ENCODE data around the gene ESRRA.
"Not testable (repeated sequence)": the region's sequence is repeated elsewhere in the genome, so short reads cannot be mapped to it uniquely, and the experiment has no call there.

Gene ESRRA

DNA sequence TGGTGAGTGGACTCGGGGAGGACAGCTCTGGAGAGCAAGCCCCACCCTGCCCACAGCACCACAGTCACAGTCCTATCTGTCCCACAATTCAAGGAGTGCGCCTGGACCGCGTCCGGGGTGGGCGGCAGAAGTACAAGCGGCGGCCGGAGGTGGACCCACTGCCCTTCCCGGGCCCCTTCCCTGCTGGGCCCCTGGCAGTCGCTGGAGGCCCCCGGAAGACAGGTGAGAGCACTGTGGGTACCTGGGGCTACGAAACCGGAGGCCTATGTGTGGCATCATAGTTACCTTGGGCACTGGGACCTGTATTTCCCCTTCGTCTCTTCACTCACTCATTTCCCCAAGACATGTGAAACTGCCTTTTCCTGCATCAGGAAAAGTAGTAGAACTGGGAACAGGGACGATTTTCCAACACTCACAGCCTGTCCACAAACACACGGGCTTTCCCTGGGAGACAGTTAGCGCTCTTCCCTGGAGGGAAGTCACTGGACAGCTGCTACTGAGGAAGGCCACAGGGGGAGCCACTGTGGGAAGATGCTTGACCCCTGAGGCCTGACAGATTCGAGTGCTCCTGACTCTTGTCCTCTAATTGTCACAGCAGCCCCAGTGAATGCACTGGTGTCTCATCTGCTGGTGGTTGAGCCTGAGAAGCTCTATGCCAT lies 9.0 kb downstream of the ESRRA start:
- DNase-seq: no peak

- DNase-seq: no peak
Observed at GRCh38 chr11:64314805-64315561, 9.7 kb downstream of the ESRRA start.

DNA sequence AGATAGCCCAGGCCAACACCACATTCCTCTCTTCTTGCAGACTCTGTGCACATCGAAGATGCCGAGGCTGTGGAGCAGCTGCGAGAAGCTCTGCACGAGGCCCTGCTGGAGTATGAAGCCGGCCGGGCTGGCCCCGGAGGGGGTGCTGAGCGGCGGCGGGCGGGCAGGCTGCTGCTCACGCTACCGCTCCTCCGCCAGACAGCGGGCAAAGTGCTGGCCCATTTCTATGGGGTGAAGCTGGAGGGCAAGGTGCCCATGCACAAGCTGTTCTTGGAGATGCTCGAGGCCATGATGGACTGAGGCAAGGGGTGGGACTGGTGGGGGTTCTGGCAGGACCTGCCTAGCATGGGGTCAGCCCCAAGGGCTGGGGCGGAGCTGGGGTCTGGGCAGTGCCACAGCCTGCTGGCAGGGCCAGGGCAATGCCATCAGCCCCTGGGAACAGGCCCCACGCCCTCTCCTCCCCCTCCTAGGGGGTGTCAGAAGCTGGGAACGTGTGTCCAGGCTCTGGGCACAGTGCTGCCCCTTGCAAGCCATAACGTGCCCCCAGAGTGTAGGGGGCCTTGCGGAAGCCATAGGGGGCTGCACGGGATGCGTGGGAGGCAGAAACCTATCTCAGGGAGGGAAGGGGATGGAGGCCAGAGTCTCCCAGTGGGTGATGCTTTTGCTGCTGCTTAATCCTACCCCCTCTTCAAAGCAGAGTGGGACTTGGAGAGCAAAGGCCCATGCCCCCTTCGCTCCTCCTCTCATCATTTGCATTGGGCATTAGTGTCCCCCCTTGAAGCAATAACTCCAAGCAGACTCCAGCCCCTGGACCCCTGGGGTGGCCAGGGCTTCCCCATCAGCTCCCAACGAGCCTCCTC lies 10.6 kb downstream of the ESRRA start:
- DNase-seq: not testable (repeated sequence)

DNA sequence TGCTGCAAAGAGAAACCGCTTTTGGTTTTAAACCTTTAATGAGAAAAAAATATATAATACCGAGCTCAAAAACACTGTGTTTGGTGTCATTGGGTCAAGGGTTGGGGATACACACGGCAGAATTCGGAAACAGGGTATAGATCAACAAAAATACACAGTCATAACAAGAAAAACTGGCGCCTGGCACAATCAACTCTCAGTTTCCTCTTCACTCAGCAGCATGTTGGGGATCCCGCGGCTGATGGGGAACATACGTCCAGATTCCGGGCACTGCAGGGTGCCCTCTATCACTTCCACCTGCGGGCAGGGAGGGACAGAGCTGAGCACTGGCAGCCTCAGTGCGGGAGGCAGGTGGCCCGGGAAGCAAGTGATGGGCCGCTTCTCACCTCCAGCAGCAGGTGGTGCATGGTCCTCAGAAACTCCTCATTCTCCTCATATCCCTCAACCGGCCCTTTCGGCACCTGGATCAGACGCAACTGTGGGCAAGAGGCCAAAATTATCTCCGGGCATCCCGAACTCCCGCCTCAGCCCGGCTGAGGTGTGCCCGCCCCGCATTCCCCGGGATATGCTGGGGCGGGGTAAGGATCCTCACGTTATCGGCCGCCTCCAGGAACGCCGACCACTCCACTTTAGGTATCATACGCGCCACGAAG lies 11.5 kb downstream of the ESRRA start:
- DNase-seq: peak; percentile 37

DNA sequence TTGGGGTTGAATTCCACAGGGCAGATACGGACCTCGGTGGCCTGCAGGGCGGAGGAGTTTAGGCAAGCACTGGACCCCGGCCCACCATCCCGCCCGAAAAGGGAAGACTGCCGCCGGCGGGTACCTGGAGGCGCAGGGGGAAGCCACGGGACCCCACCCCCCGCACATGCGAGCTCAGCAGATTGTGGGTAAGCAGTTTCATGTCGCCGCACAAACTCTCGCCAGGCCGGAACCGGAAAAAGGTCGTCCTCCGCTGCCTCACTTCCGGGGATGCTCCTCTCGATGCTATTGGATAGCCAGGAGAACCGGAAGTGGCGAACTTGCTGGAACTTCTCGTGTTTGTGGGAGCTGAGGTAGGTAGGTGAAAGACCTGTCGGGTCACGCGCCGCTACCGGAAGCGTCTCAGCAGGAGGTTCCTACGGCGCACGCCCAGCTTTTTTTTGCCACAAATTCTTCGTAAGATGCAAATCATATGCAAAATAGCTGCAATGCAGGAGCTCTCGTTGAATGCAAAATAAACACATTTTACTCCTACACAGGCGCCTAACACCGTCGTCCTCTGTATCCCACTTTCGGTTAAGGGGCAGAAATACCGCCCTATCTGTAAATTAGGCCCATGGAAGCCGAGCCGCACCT lies 12.1 kb downstream of the ESRRA start, which contains the start of gene TRMT112:
Gene TRMT112 (minus strand): TSS at position 235 of the 636 bp plus-strand sequence. CDS start 33 bp downstream, at position 202.
- DNase-seq: peak; percentile 97

- DNase-seq: peak; percentile 90
Observed at GRCh38 chr11:64317961-64318765, 12.8 kb downstream of the ESRRA start, which contains the start of gene PRDX5. TSS of gene PRDX5 (plus strand) at chr11:64318121. CDS start at chr11:64318216, 95 bp downstream.

DNA sequence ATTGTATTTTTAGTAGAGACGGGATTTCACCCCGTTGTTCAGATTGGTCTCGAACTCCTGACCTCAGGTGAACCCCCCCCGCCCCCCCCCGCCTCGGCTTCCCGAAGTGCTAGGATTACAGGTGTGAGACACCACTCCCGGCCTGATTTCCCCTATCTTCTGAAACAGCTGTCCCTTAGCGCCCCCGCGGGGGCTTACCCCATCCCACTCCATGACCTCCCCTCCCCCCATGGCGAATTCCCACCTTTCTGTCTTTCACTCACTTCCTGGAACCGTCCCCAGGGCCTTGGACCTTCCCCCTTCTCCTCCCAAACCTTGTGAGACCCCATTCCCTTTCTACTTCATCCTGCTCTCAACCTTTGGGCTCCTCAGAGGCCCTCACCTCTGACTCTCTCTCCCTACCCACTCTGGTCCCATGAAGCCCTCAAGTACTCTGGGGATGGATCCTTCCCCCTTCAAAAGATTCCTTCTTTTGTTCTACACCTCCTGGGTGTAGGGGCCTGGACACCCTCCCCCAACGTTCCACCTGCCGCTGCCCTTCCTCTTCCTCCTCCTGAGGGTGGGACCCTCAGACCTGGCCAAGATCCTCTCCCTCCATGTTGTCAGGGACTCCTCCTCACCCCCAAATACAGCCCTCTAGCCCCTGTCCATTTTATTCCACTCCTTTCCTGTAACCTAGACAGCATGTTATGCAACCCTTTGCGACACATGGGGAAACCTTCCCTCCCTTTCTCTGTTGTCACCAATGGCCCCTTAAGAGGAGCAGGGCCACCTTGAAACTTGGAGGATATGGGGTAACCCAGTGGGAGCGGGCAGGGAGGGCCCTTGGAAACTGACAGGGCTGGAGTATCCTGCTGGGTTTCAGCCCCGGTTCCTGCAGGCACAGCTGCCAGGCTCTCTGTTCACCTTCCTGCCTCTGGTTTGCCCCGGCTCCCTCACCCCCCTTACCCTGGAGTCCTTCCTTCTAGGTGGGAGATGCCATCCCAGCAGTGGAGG lies 13.7 kb downstream of the ESRRA start:
- no peak for DNase-seq

DNA sequence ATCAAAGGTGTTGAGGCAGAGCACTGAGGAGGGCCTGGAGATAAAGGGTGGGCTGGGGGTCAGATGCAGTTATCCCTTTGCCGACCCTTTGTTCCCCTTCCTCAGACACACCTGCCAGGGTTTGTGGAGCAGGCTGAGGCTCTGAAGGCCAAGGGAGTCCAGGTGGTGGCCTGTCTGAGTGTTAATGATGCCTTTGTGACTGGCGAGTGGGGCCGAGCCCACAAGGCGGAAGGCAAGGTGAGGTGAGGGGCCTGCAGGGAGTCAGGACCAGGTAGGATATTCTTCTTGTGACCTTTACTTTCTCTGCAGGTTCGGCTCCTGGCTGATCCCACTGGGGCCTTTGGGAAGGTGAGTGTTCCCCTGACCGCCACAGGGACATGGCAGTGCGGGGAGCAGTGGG lies 15.2 kb downstream of the ESRRA start:
- no peak for DNase-seq

DNA sequence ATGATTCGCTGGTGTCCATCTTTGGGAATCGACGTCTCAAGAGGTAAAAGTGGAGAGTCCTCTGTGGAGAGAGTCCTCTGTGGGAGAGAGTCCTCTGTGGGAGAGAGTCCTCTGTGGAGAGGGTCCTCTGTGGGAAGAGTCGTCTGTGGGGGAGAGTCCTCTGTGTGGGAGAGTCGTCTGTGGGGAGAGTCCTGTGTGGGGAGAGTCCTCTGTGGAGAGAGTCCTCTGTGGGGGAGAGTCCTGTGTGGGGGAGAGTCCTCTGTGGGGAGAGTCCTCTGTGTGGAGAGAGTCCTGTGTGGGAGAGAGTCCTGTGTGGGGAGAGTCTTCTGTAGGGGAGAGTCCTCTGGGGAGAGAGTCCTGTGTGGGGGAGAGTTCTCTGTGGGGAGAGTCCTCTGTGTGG lies 15.7 kb downstream of the ESRRA start:
- no peak for DNase-seq

DNA sequence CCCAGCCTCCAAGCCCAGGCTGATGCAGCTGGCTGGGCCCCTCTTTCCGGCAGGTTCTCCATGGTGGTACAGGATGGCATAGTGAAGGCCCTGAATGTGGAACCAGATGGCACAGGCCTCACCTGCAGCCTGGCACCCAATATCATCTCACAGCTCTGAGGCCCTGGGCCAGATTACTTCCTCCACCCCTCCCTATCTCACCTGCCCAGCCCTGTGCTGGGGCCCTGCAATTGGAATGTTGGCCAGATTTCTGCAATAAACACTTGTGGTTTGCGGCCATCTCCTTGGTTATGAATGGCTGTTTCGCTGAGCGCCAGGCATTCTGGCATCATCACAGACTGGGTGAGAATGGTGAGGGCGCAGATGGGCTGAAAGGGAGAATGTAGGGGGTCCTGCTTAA lies 16.2 kb downstream of the ESRRA start:
- DNase-seq: no peak

- no peak for DNase-seq
Observed at GRCh38 chr11:64322925-64323260, 17.6 kb downstream of the ESRRA start.

DNA sequence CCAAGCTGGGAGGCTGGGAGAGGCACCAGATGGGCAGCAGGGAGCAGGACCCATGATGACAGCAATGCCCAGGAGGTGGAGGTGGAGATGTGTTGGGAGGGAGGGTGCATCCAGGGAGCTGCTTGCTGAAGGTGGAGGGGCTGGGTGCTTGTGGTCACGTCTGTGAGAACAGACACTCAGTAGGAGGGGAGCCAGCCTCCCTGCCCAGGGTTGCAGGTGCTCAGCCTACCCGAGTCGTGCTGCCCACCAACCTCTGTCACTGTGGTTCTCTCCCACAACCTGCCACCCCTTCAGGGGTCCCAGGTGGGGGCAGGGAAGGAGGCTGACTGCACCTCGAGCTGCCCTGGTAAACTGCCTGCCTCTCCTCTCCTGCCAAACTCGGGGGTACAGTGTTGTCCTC lies 18.0 kb downstream of the ESRRA start:
- DNase-seq: no peak

GRCh38 chr11:64323984-64324383 lies 18.7 kb downstream of the ESRRA start:
- not testable (repeated sequence) for DNase-seq

GRCh38 chr11:64324692-64325469 lies 19.6 kb downstream of the ESRRA start:
- no peak for DNase-seq

GRCh38 chr11:64327375-64327774 lies 22.1 kb downstream of the ESRRA start:
- DNase-seq: no peak

DNA sequence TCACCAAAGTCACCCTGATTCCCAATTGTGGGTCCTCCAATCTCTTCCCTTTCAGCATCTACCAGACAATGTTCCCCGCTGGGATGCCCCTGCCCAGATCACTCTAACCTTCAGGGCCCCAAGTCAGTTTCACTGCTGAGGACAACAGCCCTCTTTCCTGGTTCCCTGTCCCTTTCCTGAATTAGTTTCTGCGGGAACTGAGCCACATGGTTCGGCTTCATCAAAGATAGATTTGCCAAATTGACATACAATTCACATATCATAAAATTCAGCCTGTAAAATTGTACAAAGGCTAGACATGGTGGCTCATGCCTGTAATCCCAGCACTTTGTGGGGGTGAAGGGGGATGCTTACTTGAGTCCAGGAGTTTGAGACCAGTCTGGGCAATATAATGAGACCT lies 22.7 kb downstream of the ESRRA start:
- no peak for DNase-seq

DNA sequence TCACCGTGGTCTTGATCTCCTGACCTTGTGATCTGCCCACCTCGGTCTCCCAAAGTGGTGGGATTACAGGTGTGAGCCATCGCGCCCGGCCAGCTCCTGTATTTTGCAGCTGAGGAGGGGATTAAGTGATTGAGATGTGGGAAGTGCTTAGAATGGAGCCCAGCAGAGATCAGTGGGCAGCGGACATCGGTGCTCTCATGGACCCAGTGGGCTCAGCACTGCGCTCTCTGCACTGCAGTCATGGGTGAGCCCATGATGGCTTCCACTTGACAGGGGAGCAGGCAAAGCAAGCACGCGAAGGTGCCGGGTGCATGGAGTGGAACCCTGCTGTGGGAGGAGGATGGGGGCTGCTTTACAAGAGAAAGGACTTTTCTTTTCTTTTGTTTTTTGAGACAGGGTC lies 25.6 kb downstream of the ESRRA start:
- DNase-seq: no peak

DNA sequence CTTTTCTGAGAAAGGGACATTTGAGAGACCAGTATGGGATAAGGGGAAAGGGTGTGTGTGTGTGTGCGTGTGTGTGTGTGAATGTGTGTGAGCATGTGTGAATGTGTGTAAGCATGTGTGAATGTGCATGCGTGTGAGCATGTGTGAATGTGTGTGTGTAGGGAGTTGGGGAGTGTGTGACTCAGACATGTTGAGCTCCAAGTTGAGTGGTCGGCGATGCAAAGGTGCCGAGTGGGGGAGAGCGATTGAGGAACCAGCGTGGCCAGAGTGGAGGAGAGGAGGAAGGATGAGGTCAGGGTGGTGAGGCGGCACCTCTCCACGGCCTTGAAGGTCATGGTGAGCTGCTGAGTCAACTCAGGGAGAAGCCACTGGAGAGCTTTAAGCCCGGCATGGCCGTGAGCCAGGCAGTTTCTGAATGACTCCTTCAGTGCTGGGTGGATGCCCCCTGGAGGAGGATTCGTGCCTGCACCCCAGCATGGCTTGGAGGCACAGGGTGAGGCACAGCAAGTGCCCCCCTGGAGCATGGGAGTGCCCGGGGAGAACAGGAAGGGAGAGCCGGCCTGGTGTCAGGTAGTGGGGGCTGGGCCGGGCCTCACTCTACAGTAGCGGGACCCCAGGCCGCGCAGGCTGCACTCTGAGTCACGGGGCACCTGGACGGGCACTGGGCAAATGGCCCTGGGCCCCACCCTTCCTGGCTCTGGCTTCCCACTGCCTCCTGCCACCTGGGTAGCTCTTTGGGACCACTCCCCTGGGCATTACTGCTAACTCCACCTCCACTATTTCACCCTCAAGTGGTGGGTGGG lies 26.4 kb downstream of the ESRRA start:
- peak; percentile 47 for DNase-seq

All from effector CD4-positive, alpha-beta T cell (primary cell).